WTC11 (cell line): ENCODE data around the gene GGA1. TPM values are rescaled to one million over a fixed set of nuclear protein-coding genes. Genes with fewer than 3 reads are reported as not detected.

ENCODE experiments used
- ATAC-seq: fragments of 200-7000 bp; cut with Tn5 transposase; 2 replicates; pipeline ENCODE4 v1.10.0; 2021; ENCODE audit warnings: mild to moderate bottlenecking, moderate library complexity
- CTCF ChIA-PET: fragments of 300-600 bp; sonication (Branson Sonifier 250); formaldehyde crosslinking; loops from one replicate; lab custom pipeline; 2021; ENCODE audit warnings: antibody characterized with exemption; lab: Charles Lee
- POLR2A ChIA-PET: fragments of 350-600 bp; sonication (Branson Sonifier 250); formaldehyde crosslinking; loops from one replicate; lab custom pipeline; 2021; ENCODE audit warnings: antibody characterized with exemption; lab: Charles Lee
- DNase-seq: peaks from one replicate; pipeline ENCODE4 v3.0.0; 2021; ENCODE audit warnings: low spot score
- H3K27ac Mint-ChIP-seq: 2 replicates; pipeline ENCODE4 v1.8.0; 2021; ENCODE audit warnings: mixed read lengths
- H3K27me3 Mint-ChIP-seq: 2 replicates; pipeline ENCODE4 v1.8.0; 2021; ENCODE audit warnings: low read depth, mild to moderate bottlenecking, moderate library complexity, mixed read lengths
- H3K36me3 Mint-ChIP-seq: 2 replicates; pipeline ENCODE4 v1.8.0; 2021; ENCODE audit warnings: mixed read lengths
- H3K4me1 Mint-ChIP-seq: 2 replicates; pipeline ENCODE4 v1.8.0; 2022; ENCODE audit warnings: mixed read lengths
- H3K4me3 Mint-ChIP-seq: 2 replicates; pipeline ENCODE4 v1.8.0; 2021; ENCODE audit warnings: mild to moderate bottlenecking, moderate library complexity, mixed read lengths
- H3K9me3 Mint-ChIP-seq: 2 replicates; pipeline ENCODE4 v1.8.0; 2021; ENCODE audit warnings: mixed read lengths
- AFF4 ChIP-seq: sonication (generic); formaldehyde crosslinking; IDR thresholded peaks from 2 replicates; pipeline ENCODE4 v1.8.1; 2023; ENCODE audit warnings: mild to moderate bottlenecking, missing genetic modification reagents, borderline replicate concordance
- ELF4 ChIP-seq: sonication (generic); formaldehyde crosslinking; IDR thresholded peaks from 2 replicates; pipeline ENCODE4 v1.8.1; 2022; ENCODE audit warnings: low read depth, mild to moderate bottlenecking, moderate library complexity, missing genetic modification reagents
- ERG ChIP-seq: fragments of 250-450 bp; sonication (Bioruptor Pico); IDR thresholded peaks from 2 replicates; pipeline ENCODE4 v1.8.0; 2021; ENCODE audit warnings: mild to moderate bottlenecking
- ESRRA ChIP-seq: sonication (generic); formaldehyde crosslinking; IDR thresholded peaks from 2 replicates; pipeline ENCODE4 v1.8.1; 2022; ENCODE audit warnings: mild to moderate bottlenecking, missing genetic modification reagents, borderline replicate concordance
- ETV6 ChIP-seq: sonication (generic); formaldehyde crosslinking; IDR thresholded peaks from 2 replicates; pipeline ENCODE4 v1.8.1; 2022; ENCODE audit warnings: mild to moderate bottlenecking, missing genetic modification reagents
- FOXP1 ChIP-seq: sonication (generic); formaldehyde crosslinking; IDR thresholded peaks from 2 replicates; pipeline ENCODE4 v1.8.0; 2022; ENCODE audit warnings: missing genetic modification reagents, mild to moderate bottlenecking, moderate library complexity, borderline replicate concordance
- GABPB1 ChIP-seq: sonication (generic); formaldehyde crosslinking; IDR thresholded peaks from 2 replicates; pipeline ENCODE4 v1.8.1; 2023; ENCODE audit warnings: mild to moderate bottlenecking, missing genetic modification reagents
- GRHL2 ChIP-seq: fragments of 250-450 bp; sonication (Bioruptor Pico); IDR thresholded peaks from 2 replicates; pipeline ENCODE4 v1.8.0; 2022; ENCODE audit warnings: mild to moderate bottlenecking, moderate library complexity; ENCODE audit not compliant: insufficient replicate concordance, severe bottlenecking
- MAX ChIP-seq: sonication (generic); formaldehyde crosslinking; IDR thresholded peaks from 2 replicates; pipeline ENCODE4 v1.8.0; 2022; ENCODE audit warnings: mild to moderate bottlenecking, missing genetic modification reagents
- NFE2L1 ChIP-seq: sonication (generic); formaldehyde crosslinking; IDR thresholded peaks from 2 replicates; pipeline ENCODE4 v1.8.1; 2023; ENCODE audit warnings: missing genetic modification reagents
- PRDM15 ChIP-seq: sonication (generic); formaldehyde crosslinking; IDR thresholded peaks from 2 replicates; pipeline ENCODE4 v1.8.0; 2022; ENCODE audit warnings: missing genetic modification reagents
- RELA ChIP-seq: sonication (generic); formaldehyde crosslinking; IDR thresholded peaks from 2 replicates; pipeline ENCODE4 v1.8.1; 2022; ENCODE audit warnings: missing genetic modification reagents, mild to moderate bottlenecking, borderline replicate concordance
- SP1 ChIP-seq: sonication (generic); formaldehyde crosslinking; conservative IDR thresholded peaks from 2 replicates; pipeline ENCODE4 v1.8.1; 2022; ENCODE audit warnings: missing genetic modification reagents
- STAT6 ChIP-seq: sonication (generic); formaldehyde crosslinking; conservative IDR thresholded peaks from 2 replicates; pipeline ENCODE4 v1.8.1; 2023; ENCODE audit warnings: mild to moderate bottlenecking, low read depth, missing genetic modification reagents, moderate library complexity
- TCF7 ChIP-seq: sonication (generic); formaldehyde crosslinking; IDR thresholded peaks from 2 replicates; pipeline ENCODE4 v1.8.0; 2022; ENCODE audit warnings: mild to moderate bottlenecking, low read depth, missing genetic modification reagents, moderate library complexity
- TEAD4 ChIP-seq: sonication (generic); formaldehyde crosslinking; IDR thresholded peaks from 2 replicates; pipeline ENCODE4 v1.8.0; 2022; ENCODE audit warnings: mild to moderate bottlenecking, missing genetic modification reagents
- USF2 ChIP-seq: sonication (generic); formaldehyde crosslinking; IDR thresholded peaks from 2 replicates; pipeline ENCODE4 v1.8.1; 2023; ENCODE audit warnings: mild to moderate bottlenecking, missing genetic modification reagents, moderate library complexity
- ZBTB21 ChIP-seq: sonication (generic); formaldehyde crosslinking; IDR thresholded peaks from 2 replicates; pipeline ENCODE4 v1.8.1; 2023; ENCODE audit warnings: mild to moderate bottlenecking, missing genetic modification reagents, borderline replicate concordance
- ZNF281 ChIP-seq: sonication (generic); formaldehyde crosslinking; IDR thresholded peaks from 2 replicates; pipeline ENCODE4 v1.8.0; 2023; ENCODE audit warnings: mild to moderate bottlenecking, missing genetic modification reagents
- total RNA-seq: library from RNA; stranded (reverse); gene quantifications from 3 replicates; pipeline ENCODE4 v1.2.3, GENCODE V29; 2021

Gene GGA1
- total RNA-seq, 1 experiment from 2014 or later = 66.3 TPM

- Mint-ChIP-seq H3K9me3 (no peaks in the 10 kb centered on the region), H3K27ac (peak overlapping the region; percentile 86), H3K27me3 (no peaks in the 10 kb centered on the region), H3K4me1 (peaks cover 23% of the 10 kb centered on the region), H3K4me3 (peak overlapping the region; percentile 73), H3K36me3 (no peaks in the 10 kb centered on the region)
- ATAC-seq (peak; percentile 69), DNase-seq (peak; percentile 97)
- CTCF ChIA-PET = interaction anchor here (0.5 to 4.6 kb wide), 70 partner anchors 8 to 1076 kb away, joined by 3 to 99 read pairs (median 5); partner anchors contain the start of genes ANKRD54, CARD10, CDC42EP1 and GCAT
- POLR2A ChIA-PET = interaction anchor here (0.6 to 3.1 kb wide), 17 partner anchors 15 to 211 kb away, joined by 3 to 19 read pairs (median 4); partner anchors contain the start of genes NOL12 and PDXP
- TF ChIP-seq STAT6 (CRISPR knock-in tag) (no peak), ESRRA (CRISPR knock-in tag) (no peak), TCF7 (CRISPR knock-in tag) (no peak), RELA (CRISPR knock-in tag) (no peak), MAX (CRISPR knock-in tag) (peak; percentile 76), GABPB1 (CRISPR knock-in tag) (no peak), ELF4 (no peak), USF2 (CRISPR knock-in tag) (no peak), PRDM15 (CRISPR knock-in tag) (no peak), ZBTB21 (CRISPR knock-in tag) (peak; percentile 80; the same call in 1 of the 2 replicates), ZNF281 (CRISPR knock-in tag) (no peak), NFE2L1 (CRISPR knock-in tag) (peak; percentile 33; the same call in 1 of the 2 replicates), AFF4 (CRISPR knock-in tag) (no peak), GRHL2 (no peak), SP1 (peak; percentile 69), TEAD4 (CRISPR knock-in tag) (no peak), FOXP1 (CRISPR knock-in tag) (peak; percentile 17; the same call in 1 of the 2 replicates), ERG (CRISPR knock-in tag) (no peak), ETV6 (CRISPR knock-in tag) (peak; percentile 35; the same call in 1 of the 2 replicates)
These were observed 1.4 kb upstream of the GGA1 start for GRCh38 chr22:37607010-37607934.
